Kidney tubule cell (primary cell): Measurements from ENCODE around the gene VRK3.
"Not testable (repeated sequence)": the region's sequence is repeated elsewhere in the genome, so short reads cannot be mapped to it uniquely, and the experiment has no call there.

Experiments
- DNase-seq: peaks from one replicate; pipeline ENCODE4 v3.0.0-alpha.2; 2018; ENCODE audit warnings: low spot score

VRK3 gene

DNA sequence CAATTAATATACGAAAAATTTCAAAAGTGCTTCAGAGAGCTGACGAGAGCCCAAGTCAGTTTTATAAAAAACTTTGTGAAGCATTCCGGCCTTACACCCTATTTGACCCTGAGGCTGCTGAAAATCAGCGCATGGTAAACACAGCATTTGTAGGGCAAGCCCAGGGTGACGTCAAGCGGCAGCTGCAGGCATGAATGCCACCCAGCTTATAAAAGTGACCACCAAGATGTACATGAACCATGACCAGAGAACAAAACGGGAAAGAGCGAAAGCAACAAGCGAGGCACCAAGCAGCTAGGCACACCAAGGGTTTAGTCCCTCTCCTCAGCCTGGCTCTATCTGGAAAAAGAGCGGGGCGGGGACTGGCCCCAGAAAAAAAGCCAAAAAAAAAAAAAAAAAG is 70.2 kb downstream of the VRK3 start:
- DNase-seq, result no peak

DNA sequence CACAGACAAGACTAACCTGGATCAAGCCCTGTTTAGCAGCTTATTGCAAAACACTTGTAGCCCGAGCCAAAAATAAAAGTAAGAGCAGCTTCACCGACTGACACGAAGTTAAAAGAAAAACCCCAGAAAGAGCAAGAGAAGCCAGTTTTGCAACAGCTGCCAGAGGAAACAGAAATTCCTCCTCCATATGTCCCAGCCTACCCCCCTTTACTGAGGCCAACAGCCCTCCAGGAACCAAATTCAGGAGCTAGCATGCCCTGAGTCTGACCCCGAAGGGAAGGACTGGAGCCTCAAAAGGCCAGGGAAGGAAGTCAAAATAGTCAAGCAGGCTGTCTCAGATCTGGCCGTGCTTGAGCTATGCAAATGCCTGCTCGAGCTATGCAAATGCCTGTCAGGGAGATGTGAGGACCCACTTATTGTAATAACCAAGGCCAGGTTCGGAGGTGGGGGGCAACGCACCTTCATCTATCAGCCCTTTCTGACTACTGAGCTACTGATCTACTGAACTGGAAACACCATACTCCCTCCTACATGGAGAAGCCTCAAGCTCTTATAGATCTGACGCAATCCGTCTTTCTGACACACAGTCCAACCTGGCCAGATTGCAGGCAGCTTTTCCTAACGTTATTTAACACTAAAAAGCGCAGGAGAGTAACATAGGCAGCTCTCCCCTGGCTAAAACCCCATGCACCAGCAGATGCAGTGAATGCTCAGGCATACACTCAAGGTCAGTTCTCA is 70.9 kb downstream of the VRK3 start:
- DNase-seq, result no peak

DNA sequence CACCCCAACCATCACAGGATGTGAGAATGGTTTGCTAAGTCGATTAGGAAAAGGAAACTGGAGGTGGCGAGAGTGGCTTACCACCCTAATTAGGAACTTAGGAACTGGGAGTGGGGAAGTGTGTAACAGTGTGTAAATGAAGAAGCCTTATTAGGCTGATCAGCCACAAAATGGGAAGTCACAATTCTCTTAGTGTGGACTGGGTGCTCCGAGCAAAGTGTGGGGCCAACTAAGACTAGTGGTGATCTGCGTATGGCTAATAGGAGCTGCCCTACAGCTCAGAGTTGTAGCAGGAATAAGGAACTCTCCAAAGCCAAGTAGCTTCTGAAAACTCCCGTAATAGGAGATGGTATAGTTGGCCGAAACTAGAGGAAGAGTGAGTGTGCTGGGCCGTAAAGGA is 71.8 kb downstream of the VRK3 start:
- no peak for DNase-seq

DNA sequence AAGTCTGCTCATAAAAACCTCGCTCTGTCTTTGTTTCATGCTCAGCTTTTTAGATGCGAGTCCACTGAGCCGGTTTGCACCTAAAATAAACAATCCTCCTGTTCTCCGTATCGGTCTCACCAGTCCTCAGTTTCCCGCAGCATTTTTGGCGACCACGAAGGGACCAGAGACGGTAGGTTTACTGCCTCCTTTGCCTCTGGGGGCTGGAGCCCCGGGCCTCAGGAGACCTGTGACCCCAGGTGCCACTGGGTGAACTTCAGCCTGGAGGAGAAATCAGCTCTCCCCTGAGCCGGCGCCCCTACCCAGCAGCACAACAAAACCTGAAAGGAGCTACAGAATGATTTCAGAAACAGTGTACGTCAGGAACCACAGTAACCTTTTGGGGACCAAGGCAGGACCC is 72.3 kb downstream of the VRK3 start:
- no peak for DNase-seq

DNA sequence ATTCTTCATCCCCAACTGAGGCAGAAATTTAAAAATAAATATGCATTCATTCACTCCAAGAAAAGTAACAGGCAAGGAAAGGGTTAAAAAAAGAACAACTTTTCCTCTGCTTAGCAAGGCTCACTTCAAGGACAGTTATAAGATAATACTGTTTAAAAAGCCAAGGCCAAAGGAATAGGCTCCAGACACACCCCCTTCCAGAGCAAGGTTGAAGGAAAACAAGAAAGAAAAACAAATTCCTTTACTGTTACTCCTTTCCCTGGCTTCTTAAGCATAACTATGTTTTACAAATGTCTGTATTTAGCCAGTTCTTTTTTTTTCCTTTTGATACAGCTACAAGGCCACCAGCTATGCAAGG is 72.7 kb downstream of the VRK3 start:
- DNase-seq, result no peak

DNA sequence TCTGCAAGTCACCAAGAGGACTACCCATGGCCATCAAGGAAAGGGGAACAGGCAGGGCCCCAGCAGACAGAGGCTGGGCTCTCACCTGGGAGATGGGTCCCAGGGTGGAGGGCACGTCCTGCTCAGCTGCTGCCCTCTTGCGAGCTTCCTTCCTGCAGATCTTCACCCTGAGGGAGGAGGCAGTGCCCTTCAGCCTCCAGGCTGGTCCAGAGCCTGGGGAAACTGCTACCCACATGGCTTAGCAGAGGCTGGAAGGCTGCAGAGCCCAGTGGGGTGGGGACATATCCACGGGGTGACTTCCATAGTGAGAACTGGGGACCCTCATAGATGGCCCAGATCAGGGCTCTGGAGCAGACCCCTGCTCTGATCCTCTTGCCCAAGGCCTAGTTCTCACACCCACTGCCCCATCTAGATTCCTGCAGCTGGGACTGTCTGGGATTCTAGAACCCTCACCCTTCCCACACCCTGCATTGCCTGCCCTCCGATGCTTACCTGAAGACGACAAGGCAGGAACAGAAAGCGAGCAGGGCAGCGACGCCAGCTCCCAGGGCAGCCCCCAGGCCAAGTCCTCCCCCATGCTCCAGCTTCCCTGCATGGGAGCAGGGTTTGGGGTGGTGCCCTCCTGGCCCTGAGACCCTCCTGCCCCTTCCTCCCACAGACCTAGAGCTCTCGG is 73.2 kb downstream of the VRK3 start:
- DNase-seq, result no peak

DNA sequence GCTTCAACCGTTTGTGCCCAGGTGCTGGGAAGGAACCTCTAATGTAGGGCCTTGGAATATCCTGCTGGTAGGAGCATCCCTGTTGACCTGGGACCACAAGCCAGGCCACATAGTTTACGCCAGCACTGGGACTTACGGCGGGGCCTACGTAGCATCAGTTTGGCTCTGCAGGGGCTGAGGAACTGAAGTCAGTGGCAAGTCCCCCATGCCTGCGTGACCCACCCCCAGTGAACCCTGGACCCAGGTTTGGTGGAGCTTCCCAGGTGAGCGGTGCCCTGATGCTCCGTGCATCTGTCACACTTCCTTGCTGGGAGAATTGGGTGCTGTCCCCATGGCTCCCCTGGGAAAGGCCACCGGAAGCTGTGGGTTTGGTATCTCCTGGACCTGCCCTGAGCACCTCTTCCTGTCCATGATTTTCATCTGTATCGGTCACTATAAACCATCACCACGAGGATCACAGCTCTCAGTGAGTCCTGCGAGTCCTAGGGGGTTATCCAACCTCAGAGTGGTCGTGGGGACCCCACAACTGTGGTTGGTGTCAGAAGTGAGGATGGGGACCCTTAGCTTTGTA is 74.1 kb downstream of the VRK3 start:
- no peak for DNase-seq

DNA sequence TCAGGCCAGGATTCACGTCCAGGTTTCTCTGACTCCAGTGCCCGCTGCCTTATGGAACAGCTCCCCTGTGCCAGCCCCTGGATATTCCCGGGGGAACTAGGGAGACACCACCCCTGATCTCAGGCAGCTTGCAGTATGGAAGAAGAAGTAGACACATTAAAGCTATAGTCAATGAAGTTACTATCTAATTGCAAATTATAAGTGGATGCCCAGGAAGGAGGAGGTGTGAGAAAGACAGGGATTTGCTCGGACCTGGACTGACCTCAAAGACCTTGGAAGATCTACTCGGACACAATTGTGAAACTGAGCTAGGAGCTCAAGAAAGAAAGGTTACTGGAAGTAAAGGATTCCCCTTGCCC is 74.6 kb downstream of the VRK3 start:
- no peak for DNase-seq

DNA sequence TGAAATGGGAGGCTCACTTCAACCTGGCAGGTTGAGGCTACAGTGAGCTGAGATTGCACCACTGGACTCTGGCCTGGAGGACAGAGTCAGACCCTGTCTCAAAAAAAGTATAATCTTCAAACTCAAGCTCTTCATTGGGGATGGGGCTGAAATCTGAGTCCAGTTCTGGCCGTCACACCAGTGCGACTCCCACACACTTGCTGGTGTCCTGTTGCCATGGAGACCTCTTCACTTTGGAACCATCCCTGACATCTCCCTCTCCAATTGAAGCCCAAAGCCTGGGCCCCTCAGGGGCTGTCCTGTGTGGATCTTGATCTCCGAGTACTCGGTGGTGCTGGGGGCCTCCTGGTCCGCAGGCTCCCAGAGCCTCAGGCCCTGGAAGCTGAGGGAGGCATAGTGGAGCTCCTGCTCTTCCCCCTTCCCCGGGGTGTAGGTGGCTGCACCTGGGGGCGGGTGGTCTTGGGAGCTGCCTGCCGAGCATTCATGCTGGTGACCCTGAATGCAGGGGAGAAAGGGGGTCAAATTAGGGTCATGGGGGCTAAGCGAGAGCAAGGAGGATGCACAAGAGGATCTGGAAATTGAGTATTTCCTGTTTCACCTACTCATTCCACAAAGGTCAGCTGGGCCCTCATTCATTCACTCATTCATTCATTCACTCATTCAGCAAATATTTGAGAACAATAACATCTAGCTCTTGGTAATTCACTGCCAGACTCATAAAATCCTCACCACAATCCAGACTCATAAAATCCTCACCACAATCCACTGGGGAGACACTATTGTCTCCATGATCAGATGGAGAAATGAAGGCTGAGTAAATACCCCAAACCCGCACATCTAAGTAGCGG is 75.2 kb downstream of the VRK3 start:
- no peak for DNase-seq

DNA sequence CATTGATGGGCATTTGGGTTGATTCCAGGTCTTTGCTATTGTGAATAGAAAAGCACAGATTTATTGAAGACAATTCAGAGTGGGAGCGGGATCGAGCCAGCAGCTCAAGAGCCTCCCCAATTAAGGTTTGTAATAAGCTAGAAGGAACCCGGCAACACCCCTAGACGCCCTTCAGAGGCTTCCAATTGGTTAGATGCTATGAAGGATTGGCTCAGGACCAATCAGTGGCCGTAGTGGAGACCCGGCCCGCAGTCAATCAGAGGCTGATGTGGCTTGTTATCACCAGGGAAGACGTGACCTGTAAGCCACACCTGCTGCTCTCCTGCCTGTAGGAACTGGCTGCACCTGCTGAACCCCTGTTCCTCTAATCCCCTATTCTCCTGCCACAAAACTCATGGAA is 78.8 kb downstream of the VRK3 start:
- DNase-seq, result no peak

DNA sequence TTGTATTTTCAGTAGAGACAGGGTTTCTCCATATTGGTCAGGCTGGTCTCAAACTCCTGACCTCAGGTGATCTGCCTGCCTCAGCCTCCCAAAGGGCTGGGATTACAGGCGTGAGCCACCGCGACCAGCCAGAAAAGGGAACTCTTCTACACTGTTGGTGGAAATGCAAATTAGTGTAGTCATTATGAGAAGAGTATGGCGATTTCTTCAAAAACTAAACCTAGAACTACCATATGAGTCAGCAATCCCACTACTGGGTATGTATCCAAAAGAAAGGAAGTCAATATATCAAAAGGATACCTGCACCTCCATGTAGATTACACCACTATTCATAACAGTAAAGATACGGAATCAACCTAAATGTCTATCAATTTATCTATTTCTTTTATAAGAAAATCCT is 80.6 kb downstream of the VRK3 start:
- DNase-seq, result not testable (repeated sequence)

DNA sequence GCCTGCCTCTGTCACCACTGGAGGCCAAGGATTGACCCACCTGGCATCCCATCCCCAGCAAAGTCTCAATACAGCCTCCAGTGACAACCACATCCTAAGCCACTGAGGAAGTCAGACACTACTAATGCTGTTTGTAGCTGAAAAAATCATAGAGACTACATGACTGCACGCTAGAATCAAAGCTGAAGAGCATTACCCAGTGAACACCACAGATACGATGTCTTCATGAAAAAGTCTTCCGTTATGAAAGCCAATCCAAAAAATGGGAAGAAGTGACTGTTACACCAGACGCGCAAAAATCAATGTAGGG is 84.7 kb downstream of the VRK3 start:
- no peak for DNase-seq

DNA sequence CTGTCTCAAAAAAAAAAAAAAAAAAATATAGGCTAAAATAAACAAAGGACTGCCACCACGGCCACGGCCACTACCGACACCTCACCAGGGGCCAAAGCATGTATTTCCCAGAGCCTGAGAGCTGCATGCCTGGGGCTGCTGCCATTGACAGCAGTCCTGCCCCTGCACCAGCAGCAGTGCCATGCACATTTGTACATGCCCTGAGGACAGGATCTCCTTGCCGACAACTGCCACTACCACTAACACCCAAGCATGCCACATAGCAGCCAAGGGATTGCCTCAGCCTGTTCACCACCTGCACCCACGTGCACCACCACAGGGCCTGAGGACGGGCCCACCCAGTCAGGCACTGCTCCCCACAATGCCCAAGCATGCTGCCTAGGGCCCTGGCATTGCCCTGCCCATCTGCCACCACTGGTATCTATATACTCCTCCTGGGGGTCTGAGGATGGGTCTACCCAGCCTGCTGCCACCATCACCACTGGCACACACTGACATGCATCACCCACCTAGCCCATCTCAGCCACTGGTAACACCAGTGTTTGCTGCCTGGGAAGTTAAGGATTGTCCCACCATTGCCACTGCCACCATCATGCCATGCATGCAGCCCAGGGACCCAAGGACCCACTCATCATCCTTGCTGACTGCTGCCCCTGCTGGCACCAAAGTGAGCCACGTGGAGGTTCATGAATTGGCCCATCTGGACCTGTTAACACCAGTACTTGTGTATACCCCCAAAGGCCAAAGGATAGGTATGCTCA is 85.3 kb downstream of the VRK3 start:
- DNase-seq, result no peak

DNA sequence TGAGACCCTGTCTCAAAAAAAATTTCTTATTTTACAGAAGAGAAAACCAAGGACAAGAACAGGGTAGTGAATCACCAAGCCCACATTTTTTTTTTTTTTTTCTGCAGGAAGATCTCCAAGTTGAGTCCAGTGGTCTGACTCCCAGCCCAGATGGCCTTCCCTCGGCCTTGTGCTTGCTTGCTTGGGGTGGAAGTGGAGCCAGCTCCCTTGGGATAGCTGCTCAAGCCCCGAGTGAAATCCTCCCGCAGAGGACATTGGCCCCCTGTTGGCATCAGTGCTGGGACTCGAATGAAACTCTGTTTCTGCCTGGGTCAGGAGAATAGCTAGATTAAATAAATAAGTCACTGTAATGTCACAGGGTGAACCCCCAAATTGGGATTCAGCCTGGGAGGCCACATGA is 86.5 kb downstream of the VRK3 start:
- no peak for DNase-seq

DNA sequence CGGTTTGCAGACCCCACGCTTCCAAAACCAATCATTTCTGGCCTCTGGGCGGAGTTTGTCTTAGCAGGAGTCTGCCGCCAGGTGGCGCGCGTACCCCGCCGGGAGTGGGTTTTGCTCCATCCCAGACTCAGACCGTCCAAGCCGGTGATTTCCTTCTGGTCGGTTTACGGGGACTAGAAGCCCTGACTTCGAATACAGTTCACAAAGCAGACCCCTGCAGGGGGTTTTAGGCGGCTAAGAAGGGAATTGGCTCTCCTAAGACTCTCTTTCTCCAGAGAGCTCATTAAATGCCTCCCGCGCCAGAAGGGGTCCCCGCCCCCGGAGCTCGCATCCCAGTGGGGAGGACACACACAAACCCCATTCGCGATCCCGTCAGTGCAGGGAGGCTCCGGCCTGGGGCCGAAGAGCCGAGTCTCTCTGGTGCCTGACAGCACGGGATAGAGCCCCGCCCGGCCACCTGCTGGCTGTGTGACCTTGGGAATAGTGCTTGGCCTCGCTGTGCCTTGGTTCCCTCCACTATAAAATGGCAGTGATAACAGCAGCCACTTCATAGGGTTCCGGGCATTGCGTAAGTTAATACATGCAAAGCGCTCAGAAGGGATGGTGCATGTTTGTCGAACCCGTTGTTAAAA is 87.3 kb downstream of the VRK3 start:
- peak; percentile 66 for DNase-seq

DNA sequence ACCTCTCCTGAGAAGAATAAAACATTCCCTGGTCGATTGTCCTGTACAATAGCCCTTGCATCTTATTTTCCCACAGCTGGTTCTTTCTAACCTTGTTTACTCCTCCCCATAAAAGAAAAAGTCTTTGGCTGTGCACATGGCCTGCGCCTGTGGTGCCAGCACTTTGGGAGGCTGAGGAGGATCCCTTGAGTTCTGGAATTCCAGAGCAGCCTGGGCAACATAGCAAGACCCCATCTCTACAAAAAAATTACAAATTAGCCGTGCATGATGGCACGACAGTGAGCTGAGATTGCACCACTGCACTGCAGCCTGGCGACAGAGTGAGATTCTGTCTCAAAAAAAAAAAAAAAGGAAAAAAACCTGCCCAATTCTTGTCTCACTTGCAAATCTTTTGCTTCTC is 88.6 kb downstream of the VRK3 start:
- DNase-seq, result no peak

DNA sequence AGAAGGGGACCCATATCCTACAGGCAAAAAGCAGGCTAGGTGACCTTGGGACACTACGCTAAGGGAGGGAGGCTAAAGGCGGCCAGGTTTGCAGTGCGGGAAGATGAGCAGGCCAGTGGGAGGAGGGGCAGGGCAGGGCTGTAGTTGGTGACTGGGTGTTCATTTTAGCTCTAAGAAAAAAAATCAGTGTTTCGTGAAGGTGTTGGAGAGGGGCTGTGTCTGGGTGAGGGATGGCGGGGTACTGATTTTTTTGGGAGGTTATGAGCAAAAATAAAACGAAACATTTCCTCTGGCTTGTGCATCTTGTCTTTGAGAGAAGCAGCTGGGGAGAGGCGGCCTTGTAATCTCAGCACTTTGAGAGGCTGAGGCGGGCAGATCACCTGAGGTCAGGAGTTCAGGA is 91.5 kb downstream of the VRK3 start:
- DNase-seq, result no peak

DNA sequence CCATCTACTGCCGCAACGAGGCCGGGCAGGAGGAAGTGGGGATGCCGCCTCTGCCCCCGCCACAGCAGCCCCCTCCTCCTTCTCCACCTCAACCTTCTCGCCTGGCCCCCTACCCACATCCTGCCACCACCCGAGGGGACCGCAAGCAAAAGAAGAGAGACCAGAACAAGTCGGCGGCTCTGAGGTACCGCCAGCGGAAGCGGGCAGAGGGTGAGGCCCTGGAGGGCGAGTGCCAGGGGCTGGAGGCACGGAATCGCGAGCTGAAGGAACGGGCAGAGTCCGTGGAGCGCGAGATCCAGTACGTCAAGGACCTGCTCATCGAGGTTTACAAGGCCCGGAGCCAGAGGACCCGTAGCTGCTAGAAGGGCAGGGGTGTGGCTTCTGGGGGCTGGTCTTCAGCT is 92.4 kb downstream of the VRK3 start:
- DNase-seq, result no peak

DNA sequence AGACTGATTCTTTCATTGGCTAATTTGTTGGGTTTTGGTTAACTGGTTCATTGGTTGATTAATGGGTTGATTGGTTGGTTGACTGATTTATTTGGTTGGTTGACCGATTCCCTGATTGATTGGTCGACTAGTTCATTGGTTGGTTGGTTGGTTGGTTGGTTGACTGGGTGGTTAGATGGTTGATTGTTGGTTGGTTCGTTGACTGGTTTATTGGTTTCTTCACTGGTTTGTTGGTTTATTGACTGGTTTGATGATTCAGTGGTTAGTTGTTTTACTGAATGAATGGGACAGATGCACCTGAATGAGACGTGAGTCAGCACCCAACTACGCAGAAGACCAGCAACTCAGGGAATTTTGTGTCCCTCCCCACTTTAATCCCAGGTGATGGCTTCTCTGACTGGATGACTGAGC is 93.1 kb downstream of the VRK3 start:
- peak; percentile 90 for DNase-seq

DNA sequence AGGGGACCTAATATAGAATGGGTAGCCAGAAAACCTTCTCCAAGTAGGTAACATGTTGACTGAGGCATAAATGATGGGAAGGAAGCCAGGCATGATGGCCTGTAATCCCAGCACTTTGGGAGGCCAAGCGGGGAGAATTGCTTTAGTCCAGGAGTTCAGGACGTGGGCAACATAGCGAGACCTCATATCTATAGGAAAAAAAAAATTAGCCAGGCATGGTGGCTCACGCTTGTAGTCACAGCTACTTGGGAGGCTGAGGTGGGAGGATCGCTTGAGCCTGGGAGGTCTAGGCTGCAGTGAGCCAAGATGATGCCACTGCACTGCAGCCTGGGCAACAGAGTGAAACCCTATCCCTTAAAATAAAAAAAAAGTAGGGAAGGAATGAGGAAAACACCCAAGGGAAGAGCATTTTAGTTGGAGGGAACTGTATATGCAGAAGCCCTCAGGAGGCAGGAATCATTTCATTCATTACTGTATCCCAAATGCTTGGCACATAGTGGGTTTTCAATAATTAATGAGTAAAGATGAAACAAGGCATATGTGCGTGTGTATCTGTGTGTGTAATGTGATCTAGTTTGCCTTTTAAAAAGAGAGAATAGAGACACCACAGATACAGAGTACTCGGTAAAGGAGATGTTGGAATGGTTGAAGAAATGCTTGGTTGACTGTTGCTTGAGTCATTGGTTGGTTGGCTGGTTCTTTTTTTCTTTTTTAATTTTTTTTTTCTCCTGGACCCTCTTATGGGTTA is 93.7 kb downstream of the VRK3 start:
- no peak for DNase-seq

DNA sequence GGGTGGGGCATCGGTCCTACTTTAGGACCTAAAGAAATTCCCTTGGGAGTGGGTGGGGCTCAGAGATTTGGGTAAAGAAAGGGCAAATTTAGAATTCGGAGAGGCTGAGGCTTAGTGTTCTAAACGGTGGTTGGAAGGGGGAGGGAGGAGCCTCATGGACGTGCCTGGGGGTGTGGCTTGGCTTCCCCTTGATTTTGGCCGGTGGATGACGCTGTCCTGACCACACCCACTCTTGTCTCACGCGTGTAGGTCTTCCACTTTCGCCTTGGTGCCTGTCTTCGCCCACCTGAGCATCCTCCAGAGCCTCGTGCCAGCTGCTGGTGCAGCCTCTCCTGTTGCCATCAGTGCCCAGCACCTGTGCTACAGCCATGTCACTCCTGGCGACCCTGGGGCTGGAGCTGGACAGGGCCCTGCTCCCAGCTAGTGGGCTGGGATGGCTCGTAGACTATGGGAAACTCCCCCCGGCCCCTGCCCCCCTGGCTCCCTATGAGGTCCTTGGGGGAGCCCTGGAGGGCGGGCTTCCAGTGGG is 94.6 kb downstream of the VRK3 start:
- no peak for DNase-seq
